GM13977 (cell line): Measurements from ENCODE around the gene VSIG10L.

ENCODE experiments used
- DNase-seq: peaks from one replicate; pipeline ENCODE4 v3.0.0; 2012; ENCODE audit warnings: low spot score
- in situ Hi-C: fragments of 300-500 bp; cut with MboI; formaldehyde crosslinking; loops from one replicate; pipeline ENCODE4 v1.12.0; 2022; ENCODE audit warnings: low sequenced_read_pairs, low pct_unique_long_range_greater_than_20kb, mixed read lengths, inconsistent platforms; ENCODE audit not compliant: unreplicated experiment
- TF ChIP-seq, protein P1 (sequence below): IDR thresholded peaks from 2 replicates; pipeline ENCODE4 v1.5.1; 2012; ENCODE audit warnings: mild to moderate bottlenecking, control low read depth; ENCODE audit not compliant: insufficient read depth; ENCODE audit errors: extremely low read depth, missing control alignments

VSIG10L gene

DNA sequence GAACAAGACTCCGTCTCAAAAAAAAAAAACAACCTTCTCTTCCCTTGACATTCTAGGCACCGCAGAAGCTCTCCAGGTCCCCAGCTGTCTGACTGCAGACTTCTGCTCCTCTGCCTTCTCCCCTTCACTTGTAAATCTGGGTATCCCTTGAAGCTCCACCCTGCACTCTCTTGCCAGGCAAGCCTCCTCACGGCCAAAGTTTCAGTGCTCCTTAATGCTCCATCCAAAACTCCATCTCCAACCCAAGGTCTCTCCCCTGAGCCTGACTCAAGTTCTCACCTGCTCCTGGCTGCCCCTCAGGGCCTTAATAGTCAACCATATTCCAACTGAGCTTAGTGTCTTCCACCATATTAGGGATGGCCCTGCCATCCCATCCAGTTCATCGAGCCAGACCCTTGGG is 28.3 kb upstream of the VSIG10L start:
- DNase-seq: no peak
- in situ Hi-C loops: no loop called here
- TF ChIP-seq, protein P1, sequence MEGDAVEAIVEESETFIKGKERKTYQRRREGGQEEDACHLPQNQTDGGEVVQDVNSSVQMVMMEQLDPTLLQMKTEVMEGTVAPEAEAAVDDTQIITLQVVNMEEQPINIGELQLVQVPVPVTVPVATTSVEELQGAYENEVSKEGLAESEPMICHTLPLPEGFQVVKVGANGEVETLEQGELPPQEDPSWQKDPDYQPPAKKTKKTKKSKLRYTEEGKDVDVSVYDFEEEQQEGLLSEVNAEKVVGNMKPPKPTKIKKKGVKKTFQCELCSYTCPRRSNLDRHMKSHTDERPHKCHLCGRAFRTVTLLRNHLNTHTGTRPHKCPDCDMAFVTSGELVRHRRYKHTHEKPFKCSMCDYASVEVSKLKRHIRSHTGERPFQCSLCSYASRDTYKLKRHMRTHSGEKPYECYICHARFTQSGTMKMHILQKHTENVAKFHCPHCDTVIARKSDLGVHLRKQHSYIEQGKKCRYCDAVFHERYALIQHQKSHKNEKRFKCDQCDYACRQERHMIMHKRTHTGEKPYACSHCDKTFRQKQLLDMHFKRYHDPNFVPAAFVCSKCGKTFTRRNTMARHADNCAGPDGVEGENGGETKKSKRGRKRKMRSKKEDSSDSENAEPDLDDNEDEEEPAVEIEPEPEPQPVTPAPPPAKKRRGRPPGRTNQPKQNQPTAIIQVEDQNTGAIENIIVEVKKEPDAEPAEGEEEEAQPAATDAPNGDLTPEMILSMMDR: no peak

GRCh38 chr19:51368366-51369282 is 26.7 kb upstream of the VSIG10L start, which contains the start of gene CLDND2:
Gene CLDND2, minus strand, starts transcription at chr19:51369003. Its CDS starts 426 bp downstream, at chr19:51368577.
- in situ Hi-C loops: no loop called here
- DNase-seq: no peak
- TF ChIP-seq, protein P1: no peak

- TF ChIP-seq, protein P1: no peak
- DNase-seq: peak; percentile 98
- in situ Hi-C loops: no loop called here
These were observed 25.8 kb upstream of the VSIG10L start for GRCh38 chr19:51367565-51368365.

- in situ Hi-C loops: no loop called here
- DNase-seq: no peak
- TF ChIP-seq, protein P1: no peak
These were observed 25.3 kb upstream of the VSIG10L start for GRCh38 chr19:51367255-51367564.

GRCh38 chr19:51366389-51367254 is 24.7 kb upstream of the VSIG10L start:
- in situ Hi-C loops: no loop called here
- DNase-seq: peak; percentile 96
- TF ChIP-seq, protein P1: no peak

- DNase-seq: no peak
- in situ Hi-C loops: no loop called here
- TF ChIP-seq, protein P1: no peak
These were observed 24.0 kb upstream of the VSIG10L start, which contains the start of gene ETFB for GRCh38 chr19:51365965-51366388. Gene ETFB, minus strand, starts transcription at chr19:51366388. Its CDS starts 62 bp downstream, at chr19:51366326.
